Stimulated activated CD4-positive, alpha-beta T cell treated with anti-CD3 and anti-CD28 coated beads, TNF-alpha, amount 100 ng/mL, for 1 hour (primary cell): Measurements from ENCODE around the gene C6.

Experiments
- DNase-seq, 3 donors: peaks; one replicate each; pipeline ENCODE4 v3.0.0-alpha.2; 2020; ENCODE audit warnings: low read depth in 3 of 3, low spot score in 1 of 3

C6 gene

DNA sequence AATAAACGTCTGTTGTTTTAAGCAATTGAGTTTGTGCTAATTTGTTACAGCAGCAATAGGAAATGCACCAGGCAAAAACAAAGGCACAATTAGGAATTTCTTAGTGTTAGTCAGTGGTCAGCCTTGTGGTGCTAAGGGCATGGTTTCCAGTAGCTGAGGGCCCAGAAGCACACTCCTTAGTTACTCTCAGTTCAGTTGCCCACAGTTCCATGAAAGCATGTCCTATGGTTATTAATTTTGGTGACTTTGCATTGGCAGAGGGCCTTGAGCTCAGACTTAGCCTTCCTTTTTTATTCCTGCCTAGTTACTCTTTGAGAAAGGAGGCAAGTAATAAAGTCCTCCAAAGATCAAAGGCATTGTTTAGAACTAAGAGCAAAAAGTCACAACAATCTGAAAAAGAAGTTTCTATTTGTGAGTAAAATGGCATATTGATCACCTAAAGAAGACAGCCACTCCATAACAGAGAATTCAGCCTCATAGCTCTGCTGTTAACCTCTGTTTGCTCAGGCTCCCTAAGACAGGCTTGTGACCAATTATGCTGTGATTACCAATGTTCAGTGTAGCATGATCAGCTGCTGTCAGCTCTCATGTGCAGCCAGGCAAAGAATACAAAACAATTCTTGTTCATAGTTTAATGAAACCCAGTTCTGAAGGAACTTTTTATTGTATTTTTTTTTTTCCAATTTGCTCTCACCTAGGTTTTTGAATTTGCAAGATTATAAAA, 85.2 kb downstream of the C6 start:
- no peak for DNase-seq

DNA sequence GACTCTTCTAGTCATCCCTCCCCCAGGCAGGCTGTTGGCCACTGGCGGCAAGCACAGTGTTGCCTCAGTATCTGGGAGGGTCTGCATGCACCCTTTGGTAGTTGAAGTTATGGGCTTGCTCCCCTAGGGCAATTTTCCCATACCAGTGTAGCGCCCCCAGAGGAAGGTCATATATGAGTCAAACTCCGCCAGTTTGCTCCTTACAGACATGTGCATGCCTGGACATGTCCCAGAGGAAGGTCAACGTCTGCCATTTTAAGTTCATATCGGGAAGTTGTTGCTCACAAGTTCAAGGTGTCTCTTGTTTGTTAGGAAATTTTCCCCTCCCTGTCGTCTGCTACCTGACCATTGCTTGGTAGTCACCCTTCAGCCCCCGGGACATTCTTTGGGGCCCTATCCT, 90.9 kb downstream of the C6 start:
- no peak for DNase-seq

DNA sequence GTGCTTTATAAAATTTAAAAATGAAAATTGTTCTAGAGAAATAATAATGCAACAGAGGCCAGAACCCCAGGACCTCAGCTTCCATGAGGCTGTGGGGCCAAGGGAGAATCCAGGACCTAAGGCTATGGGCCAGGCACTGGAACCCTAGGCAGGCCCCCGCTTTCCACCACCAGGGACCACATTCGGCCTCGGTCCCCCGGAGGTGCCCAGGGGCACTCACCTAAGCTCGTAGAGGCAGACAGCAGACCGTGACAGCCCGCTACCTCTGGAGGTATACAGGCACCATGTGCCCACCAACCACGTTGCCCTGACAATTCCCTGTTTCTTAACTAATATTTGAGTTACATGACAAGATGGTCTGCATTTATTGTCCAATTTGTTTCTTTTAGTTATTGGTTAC, 92.7 kb downstream of the C6 start:
- DNase-seq = no peak

DNA sequence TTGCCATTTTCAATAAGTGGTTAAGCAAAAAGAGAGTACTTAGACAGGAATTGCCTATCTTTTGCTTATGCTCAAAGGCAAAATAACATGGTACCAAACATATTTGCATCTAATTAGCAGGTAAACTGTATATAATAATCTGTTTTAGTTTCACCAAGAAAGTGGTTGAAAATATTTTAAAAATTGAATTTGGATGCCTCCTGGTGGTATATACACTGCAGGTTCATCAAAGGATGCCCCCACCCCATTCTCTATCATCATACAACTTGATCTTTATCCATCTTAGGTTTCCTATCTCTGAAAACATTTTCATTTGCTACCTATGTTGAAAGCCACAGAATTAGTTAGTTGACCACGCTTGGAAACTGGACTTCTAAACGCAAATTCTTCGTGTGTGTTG, 95.2 kb downstream of the C6 start:
- no peak for DNase-seq

DNA sequence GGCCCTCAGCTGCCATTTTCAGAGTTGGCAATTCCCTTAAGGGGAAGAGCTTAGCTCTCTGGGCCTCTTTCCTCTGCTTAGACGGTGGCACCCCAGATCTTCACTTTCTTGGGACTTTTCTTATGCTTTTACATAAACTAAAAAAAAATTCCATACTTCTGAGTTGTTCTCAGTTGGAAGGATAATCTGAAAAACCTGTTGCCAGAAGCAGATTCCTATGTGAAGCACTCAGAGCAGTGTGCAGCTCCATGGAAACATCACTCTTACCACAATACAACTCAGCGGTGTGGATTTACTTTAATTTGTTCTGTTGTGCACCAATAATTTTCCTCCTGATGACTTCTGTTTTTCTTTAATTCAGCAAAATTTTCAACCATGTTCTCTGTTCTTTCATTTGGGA, 98.1 kb downstream of the C6 start:
- no peak for DNase-seq

DNA sequence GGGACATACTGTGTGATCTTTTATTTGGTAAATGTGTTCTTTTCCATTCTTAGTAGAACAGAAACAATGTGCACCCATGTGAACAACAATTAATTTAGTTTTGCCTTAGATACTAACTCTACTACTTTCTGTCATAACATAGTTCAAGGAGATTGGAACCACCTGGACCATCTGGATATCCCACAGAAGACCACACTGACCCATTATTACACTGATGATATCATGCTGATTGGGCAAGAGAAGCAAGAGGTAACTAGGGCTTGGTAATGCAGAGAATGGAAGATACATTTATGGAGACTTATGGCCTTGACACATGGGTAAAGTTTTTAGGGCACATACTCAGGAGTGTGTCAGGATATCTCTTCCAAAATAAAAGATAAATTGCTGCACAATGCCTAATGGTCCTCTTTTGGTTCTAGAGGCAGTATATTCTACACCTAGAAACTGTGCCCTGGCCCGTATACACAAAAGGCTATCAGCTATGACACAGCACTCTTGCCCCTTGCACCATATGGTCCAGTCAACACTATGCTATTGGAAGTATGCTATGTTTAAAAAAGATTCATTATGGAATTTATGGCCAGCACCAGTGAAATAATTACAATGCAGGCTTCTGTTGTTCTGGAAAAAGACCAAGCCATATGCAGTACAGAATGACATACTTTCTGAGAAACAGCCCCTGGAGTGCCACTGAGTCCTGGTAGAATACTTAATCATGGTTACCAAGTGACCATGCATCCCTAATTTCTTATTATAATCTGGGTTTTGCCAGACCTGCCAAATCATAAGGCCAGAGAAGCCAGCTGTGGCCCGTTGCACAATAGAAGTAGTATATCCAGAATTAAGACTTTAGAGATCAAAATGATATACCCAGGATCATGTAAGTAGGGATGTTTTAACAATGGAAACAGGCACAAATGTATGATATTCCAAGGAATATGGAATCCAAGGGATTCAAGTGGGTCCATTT, 100.6 kb downstream of the C6 start:
- no peak for DNase-seq

DNA sequence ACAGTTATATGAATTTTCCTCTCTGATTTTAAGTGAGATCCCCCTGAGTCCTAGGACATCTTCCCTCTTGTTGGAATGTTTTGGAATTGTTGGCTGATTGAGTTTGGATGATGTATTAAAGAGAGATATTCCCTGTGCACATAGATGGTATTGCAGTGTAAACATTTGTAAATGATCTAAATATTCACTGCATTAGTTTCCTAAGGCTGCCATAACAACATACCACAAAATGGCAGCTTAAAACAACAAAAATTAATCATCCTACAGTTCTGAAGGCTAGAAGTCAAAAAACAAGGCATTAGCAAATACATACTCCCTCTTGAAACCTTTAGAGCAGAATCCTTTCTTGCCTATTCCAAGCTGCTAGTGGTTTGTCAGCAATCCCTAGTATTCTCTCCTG, 104.1 kb downstream of the C6 start:
- no peak for DNase-seq

GRCh38 chr5:41102341-41102740, 111.0 kb downstream of the C6 start:
- no peak for DNase-seq

GRCh38 chr5:41097642-41098041, 115.7 kb downstream of the C6 start:
- no peak for DNase-seq

DNA sequence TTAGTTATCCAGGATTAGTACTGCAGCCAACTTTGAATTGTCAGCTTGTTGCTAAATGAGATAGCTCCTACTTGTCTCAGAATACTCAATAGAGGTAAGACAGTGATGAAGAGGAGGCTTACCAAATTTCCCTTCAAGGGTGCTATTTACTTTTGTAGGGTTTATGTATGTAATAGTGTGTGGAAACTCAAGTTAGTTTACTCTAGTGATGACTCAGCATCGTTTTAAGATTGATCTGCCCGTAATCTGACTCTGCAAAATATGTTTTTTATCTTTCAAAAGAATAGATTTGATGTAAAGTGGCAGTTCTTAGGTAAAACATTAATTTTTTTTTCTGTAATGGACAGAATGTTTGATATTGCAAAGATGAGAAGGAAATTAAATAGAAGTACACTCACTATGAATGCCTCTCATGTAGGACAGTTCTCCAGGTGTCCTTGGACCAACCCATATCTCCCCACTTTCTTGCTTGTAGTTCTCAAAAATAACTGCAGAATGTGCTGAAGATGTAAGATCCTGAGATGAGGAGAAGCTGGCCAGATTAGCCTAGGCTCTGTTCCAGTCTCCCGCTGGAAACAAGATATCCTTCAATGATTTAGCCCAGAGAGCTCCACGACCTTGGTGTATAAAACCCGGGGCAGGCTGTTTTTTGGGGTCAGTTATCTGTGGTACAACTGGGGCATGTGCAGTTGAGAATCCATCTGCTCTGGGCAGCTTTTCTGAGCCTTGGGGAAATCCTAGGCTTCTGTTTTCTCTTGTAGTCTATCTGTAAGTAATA, 117.8 kb downstream of the C6 start:
- no peak for DNase-seq

DNA sequence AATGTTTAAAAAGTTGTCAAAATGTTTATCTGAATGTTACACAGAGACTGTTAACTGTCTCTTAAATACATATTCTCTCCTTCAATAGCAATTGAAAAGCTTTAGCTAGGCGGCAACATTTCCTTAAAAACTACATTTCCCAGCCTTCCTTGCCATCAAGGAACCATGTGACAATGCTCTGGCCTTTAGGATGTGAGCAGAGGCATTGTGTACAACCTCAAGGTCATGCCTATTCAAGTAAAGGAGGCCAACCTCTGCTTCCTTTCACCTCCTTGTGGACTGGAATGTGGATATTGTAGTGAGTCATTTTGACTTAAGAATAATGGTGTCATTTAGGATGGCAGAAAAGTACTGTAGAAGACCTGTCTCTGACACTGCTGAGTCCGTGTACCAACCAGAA, 118.5 kb downstream of the C6 start:
- DNase-seq = no peak

GRCh38 chr5:41093803-41094202, 119.5 kb downstream of the C6 start:
- no peak for DNase-seq
